GM19238 (cell line): ENCODE results near the gene NPTN.

Experiments
- DNase-seq: peaks from one replicate; pipeline ENCODE4 v3.0.0; 2011; ENCODE audit warnings: low spot score; ENCODE audit not compliant: insufficient read length

The NPTN gene

DNA sequence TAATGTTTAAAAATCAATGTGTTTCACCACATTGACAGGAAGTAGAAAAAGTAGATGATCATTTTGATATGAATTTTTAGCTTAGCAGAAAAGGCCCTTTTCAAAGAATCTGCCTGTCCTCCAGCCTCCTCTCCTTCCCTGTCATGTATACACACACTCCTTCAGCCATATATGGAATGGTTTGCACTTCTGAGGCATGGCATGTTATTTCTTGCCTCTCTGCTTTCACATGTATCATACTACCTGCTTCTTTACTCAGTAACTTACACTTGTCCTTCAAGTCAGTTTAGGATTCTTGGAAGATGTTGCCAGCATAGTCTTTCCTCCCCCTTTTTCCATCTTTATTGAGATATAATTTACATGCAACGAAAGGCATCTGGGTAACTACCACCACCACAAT lies 111.2 kb downstream of the NPTN start:
- no peak for DNase-seq

- no peak for DNase-seq
Observed at GRCh38 chr15:73518876-73519733, 114.1 kb downstream of the NPTN start.

DNA sequence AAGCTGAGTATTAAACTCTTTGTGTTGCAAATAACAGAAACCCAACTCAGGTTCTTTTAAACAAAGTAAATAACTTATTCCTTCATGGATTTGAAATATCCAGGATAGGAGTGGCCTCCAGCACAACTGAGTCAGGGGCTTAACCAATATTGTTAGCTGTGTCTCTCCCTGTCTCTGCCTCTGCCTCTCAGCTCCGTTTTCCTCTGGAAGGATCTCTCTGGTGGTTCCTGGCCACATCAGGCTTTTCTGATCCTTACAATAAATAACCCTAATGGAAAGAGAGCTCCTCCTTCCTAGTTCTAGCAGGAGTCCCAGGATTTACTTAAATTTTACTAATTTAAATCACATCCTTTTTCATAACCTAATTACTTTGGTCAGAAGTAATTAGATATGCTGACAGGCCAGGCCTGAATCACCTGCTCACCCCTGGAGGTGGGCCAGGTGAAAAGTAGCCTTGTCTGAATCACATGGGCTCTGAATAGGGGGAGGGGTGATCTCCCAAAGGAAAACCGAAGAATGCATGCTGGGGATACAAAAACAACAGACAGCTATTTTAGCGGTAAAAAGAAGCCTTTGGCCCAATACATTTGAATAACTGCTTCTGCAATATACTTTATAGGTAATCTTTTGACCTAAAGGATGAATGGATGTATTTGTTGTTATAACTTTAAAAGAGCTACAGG lies 114.9 kb downstream of the NPTN start:
- DNase-seq: no peak

GRCh38 chr15:73517566-73517965 lies 115.6 kb downstream of the NPTN start:
- no peak for DNase-seq

DNA sequence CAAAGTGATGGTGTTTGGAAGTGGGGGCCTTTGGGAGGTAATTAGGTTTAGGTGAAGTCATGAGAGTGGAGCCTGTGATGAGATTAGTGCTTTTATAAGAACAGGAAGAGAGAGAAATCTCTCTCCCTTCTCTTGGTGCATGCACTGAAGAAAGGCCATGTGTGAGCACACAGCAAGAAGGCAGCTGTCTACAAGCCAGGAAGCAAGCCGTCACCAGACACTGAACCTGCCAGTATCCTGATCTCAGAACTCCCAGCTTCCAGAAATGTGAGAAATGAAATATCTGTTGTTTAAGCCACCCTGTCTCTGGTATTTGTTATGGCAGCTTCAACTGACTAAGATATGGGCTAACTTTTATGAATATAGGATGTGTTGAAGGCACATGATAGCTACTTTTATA lies 117.7 kb downstream of the NPTN start:
- DNase-seq: no peak
